A673 (cell line): Measurements from ENCODE around the gene PCYT1A. TPM values are rescaled to one million over a fixed set of nuclear protein-coding genes. Genes with fewer than 3 reads are reported as not detected.

Experiments used
- Bru-seq: library from RNA; stranded (reverse); fragments of 400-500 nt; gene quantifications from one replicate; lab custom pipeline; 2021; lab: Mats Ljungman, UMichigan
- BruChase-seq, 2 experiments: library from RNA; stranded (reverse); fragments of 400-500 nt; gene quantifications; one replicate each; lab custom pipeline; 2021; lab: Mats Ljungman, UMichigan
- BruUV-seq: library from RNA; stranded (reverse); fragments of 400-500 nt; replicated peaks from 2 replicates; lab custom pipeline; 2021; lab: Mats Ljungman, UMichigan
- CTCF ChIA-PET: fragments of 300-600 bp; sonication (Branson Sonifier 250); formaldehyde crosslinking; loops from one replicate; lab custom pipeline; 2022; ENCODE audit warnings: antibody characterized with exemption; lab: Charles Lee
- POLR2A ChIA-PET: fragments of 300-600 bp; sonication (Branson Sonifier 250); formaldehyde crosslinking; loops from one replicate; lab custom pipeline; 2022; ENCODE audit warnings: antibody characterized with exemption; ENCODE audit not compliant: low non-redundant PET; lab: Charles Lee
- DNase-seq: peaks from one replicate; pipeline ENCODE4 v3.0.0-alpha.2; 2015; ENCODE audit warnings: low spot score
- H3K27ac ChIP-seq: fragments of 200-600 bp; sonication (generic); 2 replicates; pipeline ENCODE4 v1.5.1; 2016; ENCODE audit warnings: mixed run types, low read depth, mild to moderate bottlenecking, mixed read lengths, antibody characterized with exemption, low read length; ENCODE audit not compliant: poor library complexity, severe bottlenecking
- H3K27me3 ChIP-seq: fragments of 200-600 bp; sonication (generic); replicated peaks from 2 replicates; pipeline ENCODE4 v1.6.1; 2017; ENCODE audit warnings: mixed run types, low read depth, mild to moderate bottlenecking, mixed read lengths, antibody characterized with exemption, low read length; ENCODE audit not compliant: insufficient read depth, poor library complexity
- H3K36me3 ChIP-seq: fragments of 200-600 bp; sonication (generic); 2 replicates; pipeline ENCODE4 v1.6.1; 2016; ENCODE audit warnings: mixed run types, mild to moderate bottlenecking, mixed read lengths, antibody characterized with exemption, low read length; ENCODE audit not compliant: insufficient read depth, poor library complexity, severe bottlenecking
- H3K4me1 ChIP-seq: fragments of 200-600 bp; sonication (generic); 2 replicates; pipeline ENCODE4 v1.6.1; 2017; ENCODE audit warnings: mixed run types, mild to moderate bottlenecking, mixed read lengths, antibody characterized with exemption, low read length; ENCODE audit not compliant: insufficient read depth, poor library complexity, severe bottlenecking
- H3K4me3 ChIP-seq: fragments of 200-600 bp; sonication (generic); 2 replicates; pipeline ENCODE4 v1.5.1; 2016; ENCODE audit warnings: low read depth, mixed run types, mild to moderate bottlenecking, mixed read lengths, low read length; ENCODE audit not compliant: poor library complexity, severe bottlenecking
- H3K9me3 ChIP-seq: fragments of 200-600 bp; sonication (generic); 2 replicates; pipeline ENCODE4 v1.6.1; 2016; ENCODE audit warnings: mixed run types, low read depth, mild to moderate bottlenecking, mixed read lengths, antibody characterized with exemption, low read length; ENCODE audit not compliant: poor library complexity, severe bottlenecking
- CTCF ChIP-seq: fragments of 300-800, 200-600 bp; sonication (generic); conservative IDR thresholded peaks from 2 replicates; pipeline ENCODE4 v1.5.1; 2017; ENCODE audit warnings: low read depth, mild to moderate bottlenecking, antibody characterized with exemption, low read length, moderate library complexity, mixed read lengths
- EZH2 ChIP-seq: fragments of 200-600 bp; sonication (generic); IDR thresholded peaks from 2 replicates; pipeline ENCODE4 v1.6.1; 2017; ENCODE audit warnings: borderline replicate concordance, low read depth, mild to moderate bottlenecking, mixed read lengths, antibody characterized with exemption, low read length; ENCODE audit not compliant: poor library complexity, severe bottlenecking
- intact Hi-C: fragments of 100-400 bp; cut with micrococcal nuclease; formaldehyde crosslinking; loops from one replicate; pipeline ENCODE4 v1.10.0; 2022; ENCODE audit not compliant: unreplicated experiment
- long read RNA-seq: library from polyadenylated mRNA; stranded (forward); transcript quantifications from one replicate; pipeline ENCODE4 v2.0.0, GENCODE V29; 2022
- total RNA-seq: library from RNA; stranded (reverse); gene quantifications from 2 replicates; pipeline ENCODE4 v1.2.3, GENCODE V29; 2021

The PCYT1A gene
- total RNA-seq (62.3 and 63.2 TPM in 2 replicates), Bru-seq, nascent RNA (percentile 75 among the genes with signal in this experiment), BruChase-seq, experiment 1, labeled RNA remaining after a 2-hour chase (percentile 91 among the genes with signal in this experiment), BruChase-seq, experiment 2, labeled RNA remaining after a 6-hour chase (percentile 96 among the genes with signal in this experiment)
- long read RNA-seq, transcript PCYT1A-206 (9 exons, 1,482 nt), result major isoform, 36 of 69 reads
- long read RNA-seq, partial matches to known transcripts, result 4 of 69 reads
- long read RNA-seq, other reads (novel, unspliced or antisense), result 26 of 69 reads

- ChIA-PET CTCF (no interaction called here), POLR2A (no interaction called here)
- H3K36me3 ChIP-seq, result no peaks in the 10 kb centered on the region
- no peaks in the 10 kb centered on the region for H3K4me1 ChIP-seq
- peak within 1 kb of the TSS; percentile 89 for H3K4me3 ChIP-seq
- TF ChIP-seq EZH2 (no peak), CTCF (no peak)
- DNase-seq, result peak; percentile 95
- no peaks in the 10 kb centered on the region for H3K9me3 ChIP-seq
- no TSS peak for BruUV-seq
- H3K27ac ChIP-seq, result peak within 1 kb of the TSS; percentile 92
- intact Hi-C loops, result no loop called here
- no peaks in the 10 kb centered on the region for H3K27me3 ChIP-seq
Measured at GRCh38 chr3:196287440-196288140, at the start of gene PCYT1A. PCYT1A (minus strand) TSS chr3:196287726; CDS start chr3:196270531, 17,195 bp downstream.

DNA sequence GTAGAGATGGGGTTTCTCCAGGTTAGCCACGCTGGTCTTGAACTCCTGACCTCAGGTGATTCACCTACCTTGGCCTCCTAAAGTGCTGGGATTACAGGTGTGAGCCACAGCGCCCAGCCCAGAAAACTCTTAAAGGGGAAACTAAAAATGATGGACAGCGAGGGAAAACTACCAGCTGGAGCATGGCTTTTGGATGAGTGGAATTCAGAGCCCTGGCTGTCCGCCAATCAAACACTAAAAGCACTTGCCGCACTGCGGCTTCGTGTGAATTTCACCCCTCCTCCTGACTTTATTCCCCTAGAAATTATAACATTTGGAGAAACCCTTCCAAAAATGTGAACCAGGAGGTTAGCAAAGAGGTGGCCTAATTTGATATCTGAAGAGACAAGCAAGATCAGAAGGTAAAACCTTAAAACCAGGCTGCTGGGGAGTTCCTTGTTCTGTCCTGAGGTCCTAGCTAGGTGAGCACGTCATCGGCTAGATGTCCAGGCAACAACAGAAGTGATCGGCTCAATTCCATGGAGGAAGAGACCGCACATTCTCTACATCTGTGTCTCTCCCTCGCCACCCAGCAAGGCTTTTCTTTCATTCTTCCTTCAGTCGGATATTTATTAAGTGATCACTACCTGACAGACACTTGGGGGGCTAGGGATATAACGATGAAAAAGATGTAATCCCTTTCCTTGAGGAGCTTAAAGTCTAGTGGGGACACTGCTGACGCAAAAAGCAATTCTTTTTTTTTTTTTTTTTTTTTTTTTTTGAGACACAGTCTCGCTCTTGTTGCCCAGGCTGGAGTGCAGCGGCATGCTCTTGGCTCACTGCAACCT is 49.0 kb upstream of the PCYT1A start:
- Histone ChIP-seq H3K4me1 (peaks cover 4% of the 10 kb centered on the region), H3K27ac (no peak overlapping the region), H3K4me3 (no peak overlapping the region), H3K9me3 (no peaks in the 10 kb centered on the region), H3K27me3 (no peaks in the 10 kb centered on the region), H3K36me3 (no peaks in the 10 kb centered on the region)
- ChIA-PET CTCF (no interaction called here), POLR2A (no interaction called here)
- intact Hi-C loops, result no loop called here
- TF ChIP-seq CTCF (no peak), EZH2 (no peak)
- no peak for DNase-seq
- no TSS peak for BruUV-seq

- Histone ChIP-seq H3K27me3 (no peaks in the 10 kb centered on the region), H3K27ac (no peak overlapping the region), H3K4me1 (no peaks in the 10 kb centered on the region), H3K4me3 (no peak overlapping the region), H3K9me3 (no peaks in the 10 kb centered on the region), H3K36me3 (no peaks in the 10 kb centered on the region)
- ChIA-PET CTCF (no interaction called here), POLR2A (no interaction called here)
- DNase-seq, result no peak
- no TSS peak for BruUV-seq
- intact Hi-C loops, result no loop called here
- TF ChIP-seq EZH2, result no peak
Measured at GRCh38 chr3:196335503-196335948, 48.0 kb upstream of the PCYT1A start.
